ENCODE data around the gene ZNF641. TPM values are rescaled to one million over a fixed set of nuclear protein-coding genes. Genes with fewer than 3 reads are reported as not detected.

The ZNF641 gene
- total RNA-seq, 1 donor from 2014 or later, result 30.9 TPM

DNA sequence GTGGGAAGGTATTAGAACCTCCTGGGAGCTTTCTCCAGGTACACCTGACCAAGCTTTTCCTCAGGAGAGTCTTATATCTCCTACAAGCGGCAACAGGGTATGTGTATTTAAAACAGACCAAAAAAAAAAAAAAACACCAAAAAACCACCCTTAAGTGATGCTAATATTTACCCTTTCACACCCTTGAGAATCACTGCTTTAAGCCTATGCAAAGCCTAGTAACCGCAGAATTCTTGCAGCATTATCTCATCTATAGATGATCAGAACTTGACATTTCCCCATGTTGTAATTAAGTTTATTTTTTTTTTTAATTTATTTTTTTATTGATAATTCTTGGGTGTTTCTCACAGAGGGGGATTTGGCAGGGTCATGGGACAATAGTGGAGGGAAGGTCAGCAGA, 19.3 kb downstream of the ZNF641 start:
- Histone ChIP-seq H3K4me3 (no peak overlapping the region), H3K4me1 (peaks cover 2% of the 10 kb centered on the region), H3K27me3 (peaks cover 2% of the 10 kb centered on the region), H3K27ac (no peak overlapping the region), H3K36me3 (no peaks in the 10 kb centered on the region), H3K9me3 (no peaks in the 10 kb centered on the region)
- intact Hi-C loops (cut with DNase I), result no loop called here
- no peak for DNase-seq
- peak; percentile 34 for ATAC-seq
- TF ChIP-seq, protein P1, sequence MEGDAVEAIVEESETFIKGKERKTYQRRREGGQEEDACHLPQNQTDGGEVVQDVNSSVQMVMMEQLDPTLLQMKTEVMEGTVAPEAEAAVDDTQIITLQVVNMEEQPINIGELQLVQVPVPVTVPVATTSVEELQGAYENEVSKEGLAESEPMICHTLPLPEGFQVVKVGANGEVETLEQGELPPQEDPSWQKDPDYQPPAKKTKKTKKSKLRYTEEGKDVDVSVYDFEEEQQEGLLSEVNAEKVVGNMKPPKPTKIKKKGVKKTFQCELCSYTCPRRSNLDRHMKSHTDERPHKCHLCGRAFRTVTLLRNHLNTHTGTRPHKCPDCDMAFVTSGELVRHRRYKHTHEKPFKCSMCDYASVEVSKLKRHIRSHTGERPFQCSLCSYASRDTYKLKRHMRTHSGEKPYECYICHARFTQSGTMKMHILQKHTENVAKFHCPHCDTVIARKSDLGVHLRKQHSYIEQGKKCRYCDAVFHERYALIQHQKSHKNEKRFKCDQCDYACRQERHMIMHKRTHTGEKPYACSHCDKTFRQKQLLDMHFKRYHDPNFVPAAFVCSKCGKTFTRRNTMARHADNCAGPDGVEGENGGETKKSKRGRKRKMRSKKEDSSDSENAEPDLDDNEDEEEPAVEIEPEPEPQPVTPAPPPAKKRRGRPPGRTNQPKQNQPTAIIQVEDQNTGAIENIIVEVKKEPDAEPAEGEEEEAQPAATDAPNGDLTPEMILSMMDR (IDR thresholded peaks at IDR 0.05), result no peak

DNA sequence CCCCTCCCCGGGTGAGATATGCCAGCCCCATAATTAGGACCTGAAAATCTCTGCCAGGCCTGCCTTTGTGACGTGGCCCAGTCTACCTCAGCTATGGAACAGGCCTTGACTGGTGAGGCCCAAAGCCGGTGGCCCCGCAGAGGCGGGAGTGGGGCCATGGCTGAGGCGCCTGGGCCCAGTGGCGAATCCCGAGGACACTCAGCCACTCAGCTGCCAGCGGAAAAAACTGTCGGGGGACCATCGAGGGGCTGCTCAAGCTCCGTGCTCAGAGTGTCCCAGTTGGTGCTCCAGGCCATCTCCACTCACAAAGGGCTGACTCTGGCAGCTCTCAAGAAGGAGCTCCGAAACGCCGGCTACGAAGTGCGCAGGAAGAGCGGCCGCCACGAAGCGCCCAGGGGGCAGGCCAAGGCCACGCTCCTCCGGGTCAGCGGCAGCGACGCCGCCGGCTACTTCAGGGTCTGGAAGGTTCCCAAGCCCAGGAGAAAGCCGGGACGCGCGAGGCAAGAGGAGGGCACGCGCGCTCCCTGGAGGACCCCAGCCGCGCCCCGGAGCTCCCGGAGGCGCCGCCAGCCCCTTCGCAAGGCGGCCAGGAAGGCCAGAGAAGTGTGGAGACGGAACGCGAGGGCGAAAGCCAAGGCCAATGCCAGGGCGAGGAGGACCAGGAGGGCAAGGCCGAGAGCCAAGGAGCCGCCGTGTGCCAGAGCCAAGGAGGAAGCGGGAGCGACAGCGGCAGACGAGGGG, 21.4 kb downstream of the ZNF641 start:
- Histone ChIP-seq H3K9me3 (no peaks in the 10 kb centered on the region), H3K27me3 (peaks cover 9% of the 10 kb centered on the region), H3K4me3 (no peak overlapping the region), H3K36me3 (no peaks in the 10 kb centered on the region), H3K4me1 (no peaks in the 10 kb centered on the region), H3K27ac (no peak overlapping the region)
- TF ChIP-seq, protein P1 (IDR thresholded peaks at IDR 0.05), result no peak
- DNase-seq (no peak), ATAC-seq (no peak)
- intact Hi-C loops (cut with DNase I), result no loop called here

DNA sequence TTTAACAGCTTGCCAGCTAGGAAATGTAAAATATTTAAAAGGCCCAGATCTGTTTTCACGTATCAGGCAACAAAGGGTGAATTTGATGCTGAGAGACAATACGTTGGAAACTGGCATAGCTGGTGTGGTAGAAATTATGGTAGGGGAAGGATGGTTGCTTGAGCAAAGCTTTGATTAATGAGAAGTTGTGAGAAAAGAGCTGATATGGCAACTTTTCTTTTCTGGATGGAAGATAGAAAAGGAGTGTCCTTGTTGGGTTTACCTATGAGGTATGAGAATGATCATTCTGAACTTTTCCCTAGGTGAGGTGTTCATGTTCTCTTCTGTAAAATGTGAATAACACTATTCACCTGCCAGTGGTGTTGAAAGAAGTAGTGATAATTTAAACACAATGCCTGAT, 34.2 kb downstream of the ZNF641 start:
- intact Hi-C loops (cut with DNase I), result no loop called here
- TF ChIP-seq, protein P1 (IDR thresholded peaks at IDR 0.05), result no peak
- H3K36me3 ChIP-seq, result no peaks in the 10 kb centered on the region
- no peak overlapping the region for H3K27ac ChIP-seq
- no peak overlapping the region for H3K4me3 ChIP-seq
- H3K27me3 ChIP-seq, result no peaks in the 10 kb centered on the region
- no peaks in the 10 kb centered on the region for H3K4me1 ChIP-seq
- DNase-seq (no peak), ATAC-seq (no peak)
- H3K9me3 ChIP-seq, result no peaks in the 10 kb centered on the region

DNA sequence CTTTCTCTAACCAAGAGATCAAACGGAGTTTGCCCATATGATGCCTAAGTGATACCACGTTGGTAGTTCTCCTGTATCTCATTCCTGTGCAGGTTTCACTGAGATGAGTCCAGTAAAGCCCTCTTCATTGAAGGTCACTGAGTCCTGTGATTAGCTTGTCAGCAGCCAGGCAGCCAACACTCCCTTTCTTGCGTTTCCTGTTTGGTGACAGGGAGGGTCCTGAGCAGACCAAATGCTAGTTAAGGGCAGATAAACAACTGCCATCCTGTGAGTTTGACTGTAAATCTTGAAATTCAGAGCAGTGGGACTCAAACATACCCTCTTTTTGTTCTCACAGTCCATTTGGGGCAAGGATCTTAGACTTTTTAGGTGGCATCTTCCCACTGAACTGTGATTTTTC, 39.4 kb downstream of the ZNF641 start:
- TF ChIP-seq, protein P1 (IDR thresholded peaks at IDR 0.05), result no peak
- no peaks in the 10 kb centered on the region for H3K4me1 ChIP-seq
- H3K9me3 ChIP-seq, result no peaks in the 10 kb centered on the region
- ATAC-seq (no peak), DNase-seq (no peak)
- no peaks in the 10 kb centered on the region for H3K27me3 ChIP-seq
- no peak overlapping the region for H3K4me3 ChIP-seq
- intact Hi-C loops (cut with DNase I), result no loop called here
- H3K27ac ChIP-seq, result no peak overlapping the region
- no peaks in the 10 kb centered on the region for H3K36me3 ChIP-seq

DNA sequence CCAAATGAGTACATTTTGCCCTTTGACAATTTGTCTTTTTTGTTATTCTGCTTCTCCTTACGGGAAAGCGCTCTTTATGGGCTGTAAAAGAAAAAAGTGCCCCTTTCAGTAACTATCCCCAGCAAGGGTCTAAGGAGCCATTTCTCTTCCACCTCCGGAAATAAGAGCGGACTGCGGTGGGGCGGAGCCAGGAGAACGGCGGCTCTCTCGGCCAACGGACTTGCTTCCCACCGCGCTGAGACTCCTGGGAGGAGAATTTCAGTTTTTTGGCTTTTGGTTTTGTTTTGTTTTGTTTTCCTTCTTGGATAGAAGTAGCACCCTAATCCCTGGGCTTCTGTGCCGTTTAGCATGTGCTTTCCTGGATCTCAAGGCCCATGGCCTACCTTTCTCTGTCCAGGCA, 43.5 kb downstream of the ZNF641 start:
- no peaks in the 10 kb centered on the region for H3K36me3 ChIP-seq
- H3K27me3 ChIP-seq, result no peaks in the 10 kb centered on the region
- intact Hi-C loops (cut with DNase I), result no loop called here
- DNase-seq (no peak), ATAC-seq (no peak)
- H3K4me3 ChIP-seq, result no peak overlapping the region
- no peak overlapping the region for H3K27ac ChIP-seq
- no peaks in the 10 kb centered on the region for H3K4me1 ChIP-seq
- TF ChIP-seq, protein P1 (IDR thresholded peaks at IDR 0.05), result no peak
- no peaks in the 10 kb centered on the region for H3K9me3 ChIP-seq

DNA sequence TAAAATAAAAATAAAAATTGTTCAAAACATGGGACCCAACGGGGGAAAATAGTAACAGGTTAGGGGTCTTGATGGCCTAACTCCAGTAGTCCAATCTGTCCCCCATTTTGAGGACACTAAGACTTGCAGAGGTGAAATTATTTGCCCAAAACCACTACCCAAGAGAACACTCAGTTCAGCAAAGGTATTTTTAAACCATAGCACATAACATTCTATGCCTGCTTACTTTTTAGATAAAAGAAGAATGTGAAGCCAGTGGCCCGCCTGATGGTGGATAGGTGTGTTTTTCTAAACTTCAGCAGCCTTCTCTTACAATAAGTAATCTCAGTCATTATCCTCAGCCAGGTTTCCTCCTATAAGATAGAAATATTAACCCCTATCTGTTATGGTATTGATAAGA, 45.5 kb downstream of the ZNF641 start:
- Histone ChIP-seq H3K4me3 (no peak overlapping the region), H3K4me1 (no peaks in the 10 kb centered on the region), H3K27ac (no peak overlapping the region), H3K27me3 (no peaks in the 10 kb centered on the region), H3K9me3 (no peaks in the 10 kb centered on the region), H3K36me3 (no peaks in the 10 kb centered on the region)
- TF ChIP-seq, protein P1 (IDR thresholded peaks at IDR 0.05), result no peak
- intact Hi-C loops (cut with DNase I), result no loop called here
- ATAC-seq (no peak), DNase-seq (no peak)

Measured in upper lobe of right lung (tissue), 1 donor.